Measurements from ENCODE around the gene ARHGAP22. TPM values are rescaled to one million over a fixed set of nuclear protein-coding genes. Genes with fewer than 3 reads are reported as not detected.
A peak's percentile ranks its signal among the peaks of the same experiment; 100 is the strongest.

Gene ARHGAP22
- total RNA-seq, 1 donor from 2014 or later, result 11.7 TPM

- intact Hi-C loops (cut with DNase I), result no loop called here
- DNase-seq (ENCODE audit: low spot score) (no peak), ATAC-seq (no peak)
Measured at GRCh38 chr10:48478469-48478868, 126.4 kb downstream of the ARHGAP22 start.

DNA sequence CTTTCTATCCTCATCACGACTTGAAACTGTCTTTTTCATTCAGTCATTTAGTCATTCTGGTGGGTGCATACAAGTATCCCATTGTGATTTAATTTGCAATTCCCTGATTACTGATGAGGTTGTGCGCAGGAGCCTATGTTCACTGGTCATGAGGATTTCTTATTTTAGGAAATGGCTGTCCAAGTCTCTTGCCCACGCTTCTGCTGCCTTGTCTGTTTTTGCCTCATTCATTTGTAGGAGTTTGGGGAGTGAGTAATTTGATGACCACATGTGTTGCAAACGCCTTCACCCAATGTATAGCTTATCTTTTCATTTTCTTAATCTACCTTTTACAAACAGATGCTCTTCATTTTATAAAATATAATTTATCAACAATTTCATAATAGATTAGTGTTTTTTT lies 127.3 kb downstream of the ARHGAP22 start:
- intact Hi-C loops (cut with DNase I), result no loop called here
- ATAC-seq, result no peak

GRCh38 chr10:48477141-48477540 lies 127.7 kb downstream of the ARHGAP22 start:
- ATAC-seq, result no peak
- intact Hi-C loops (cut with DNase I), result no loop called here
- DNase-seq (ENCODE audit: low spot score), result no peak

More for the DNA sequence above, 127.3 kb downstream of the ARHGAP22 start:
- no peak for DNase-seq (ENCODE audit: low spot score)

DNA sequence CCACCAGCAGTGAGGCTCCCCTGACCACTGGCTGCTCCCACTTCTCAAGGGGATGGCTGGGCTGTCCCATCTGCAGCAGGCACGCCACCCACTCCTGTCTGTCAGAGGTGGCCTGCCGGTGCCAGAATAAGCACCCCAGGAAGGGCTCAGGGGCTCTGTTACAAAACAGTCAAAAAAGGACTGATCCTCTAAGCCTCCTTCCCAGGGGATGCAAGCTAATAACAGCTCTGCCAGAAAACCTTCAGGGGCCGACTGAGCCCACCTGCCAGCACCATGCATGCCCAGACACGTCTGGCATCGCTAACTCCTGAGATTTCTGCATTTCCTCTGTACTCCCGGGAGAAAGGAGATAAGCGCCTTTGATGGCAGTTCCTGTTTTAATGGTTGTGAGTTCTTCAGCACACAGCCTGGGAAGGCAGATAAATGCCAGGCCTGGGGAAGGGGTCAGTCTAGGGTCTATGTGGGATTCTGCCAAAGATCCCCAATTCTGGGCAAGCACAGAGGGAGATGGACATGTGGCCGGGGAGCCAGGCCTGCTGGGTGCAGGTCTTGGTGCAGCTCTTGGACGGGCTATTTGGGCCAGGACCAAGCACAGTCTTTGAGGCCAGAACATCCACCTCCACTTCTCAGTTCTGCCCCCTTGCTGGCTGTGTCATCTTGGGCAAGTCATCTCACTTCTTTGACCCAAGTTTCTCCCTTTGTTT lies 128.4 kb downstream of the ARHGAP22 start:
- ATAC-seq (no peak), DNase-seq (ENCODE audit: low spot score) (no peak)
- intact Hi-C loops (cut with DNase I), result no loop called here

GRCh38 chr10:48475943-48476278 lies 129.0 kb downstream of the ARHGAP22 start:
- intact Hi-C loops (cut with DNase I), result no loop called here
- DNase-seq (ENCODE audit: low spot score) (no peak), ATAC-seq (no peak)

- ATAC-seq, result no peak
- DNase-seq (ENCODE audit: low spot score), result no peak
- intact Hi-C loops (cut with DNase I), result no loop called here
Measured at GRCh38 chr10:48474765-48475365, 130.0 kb downstream of the ARHGAP22 start.

- no peak for ATAC-seq
- no peak for DNase-seq (ENCODE audit: low spot score)
- intact Hi-C loops (cut with DNase I), result no loop called here
Measured at GRCh38 chr10:48473704-48474103, 131.2 kb downstream of the ARHGAP22 start.

GRCh38 chr10:48472501-48473069 lies 132.3 kb downstream of the ARHGAP22 start:
- ATAC-seq, result no peak

DNA sequence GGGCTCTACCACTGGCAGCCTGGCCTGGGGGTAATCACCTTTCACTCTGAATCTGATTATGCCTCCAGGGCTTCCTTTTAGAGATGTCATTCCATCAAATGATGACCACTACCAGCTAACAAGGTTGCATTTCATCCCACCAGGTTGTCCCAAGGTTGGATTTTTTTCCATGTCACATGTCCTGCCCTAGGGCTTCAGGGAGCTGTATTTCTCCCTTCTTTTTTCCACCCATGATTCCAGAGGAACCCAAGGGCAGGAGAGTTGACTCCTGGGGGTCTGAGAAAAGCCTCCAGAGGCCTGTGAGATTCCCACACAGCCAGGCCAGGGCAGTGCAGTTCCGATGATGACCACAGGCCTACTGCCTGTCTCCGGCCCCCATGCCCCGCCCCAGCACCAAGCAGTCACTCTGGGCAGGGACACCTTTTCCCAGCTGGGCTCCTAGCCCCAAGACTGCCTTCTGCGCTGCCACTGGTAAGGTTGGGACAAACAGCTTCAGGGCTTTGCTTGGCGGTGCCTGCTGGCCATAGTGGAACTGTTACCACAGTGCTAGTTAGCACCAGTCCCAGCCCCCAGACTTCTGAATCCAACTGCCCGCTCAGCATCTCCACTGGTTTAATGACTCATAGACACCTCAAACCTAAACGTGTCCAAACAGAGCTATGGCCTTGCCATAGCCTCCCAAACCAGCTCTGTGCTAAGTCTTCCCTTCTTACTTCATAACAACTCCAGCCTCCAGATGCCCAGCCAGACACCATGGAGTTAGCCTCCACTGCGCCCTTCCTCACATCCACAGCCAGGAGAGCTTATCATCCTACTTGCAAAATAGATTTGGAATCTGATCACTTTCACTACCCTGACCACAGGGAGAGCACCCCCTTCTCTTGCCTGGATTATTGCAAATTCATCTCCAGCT lies 133.7 kb downstream of the ARHGAP22 start:
- ATAC-seq (no peak), DNase-seq (ENCODE audit: low spot score) (no peak)
- intact Hi-C loops (cut with DNase I), result no loop called here

More at GRCh38 chr10:48472501-48473069, 132.3 kb downstream of the ARHGAP22 start:
- DNase-seq (ENCODE audit: low spot score), result no peak
- intact Hi-C loops (cut with DNase I), result no loop called here

- intact Hi-C loops (cut with DNase I), result no loop called here
- ATAC-seq, result no peak
- DNase-seq (ENCODE audit: low spot score), result no peak
Measured at GRCh38 chr10:48470115-48470892, 134.6 kb downstream of the ARHGAP22 start.

- ATAC-seq (no peak), DNase-seq (ENCODE audit: low spot score) (no peak)
- intact Hi-C loops (cut with DNase I), result no loop called here
Measured at GRCh38 chr10:48469516-48470020, 135.3 kb downstream of the ARHGAP22 start.

- intact Hi-C loops (cut with DNase I), result no loop called here
- no peak for DNase-seq (ENCODE audit: low spot score)
- ATAC-seq, result no peak
Measured at GRCh38 chr10:48468866-48469511, 135.9 kb downstream of the ARHGAP22 start.

DNA sequence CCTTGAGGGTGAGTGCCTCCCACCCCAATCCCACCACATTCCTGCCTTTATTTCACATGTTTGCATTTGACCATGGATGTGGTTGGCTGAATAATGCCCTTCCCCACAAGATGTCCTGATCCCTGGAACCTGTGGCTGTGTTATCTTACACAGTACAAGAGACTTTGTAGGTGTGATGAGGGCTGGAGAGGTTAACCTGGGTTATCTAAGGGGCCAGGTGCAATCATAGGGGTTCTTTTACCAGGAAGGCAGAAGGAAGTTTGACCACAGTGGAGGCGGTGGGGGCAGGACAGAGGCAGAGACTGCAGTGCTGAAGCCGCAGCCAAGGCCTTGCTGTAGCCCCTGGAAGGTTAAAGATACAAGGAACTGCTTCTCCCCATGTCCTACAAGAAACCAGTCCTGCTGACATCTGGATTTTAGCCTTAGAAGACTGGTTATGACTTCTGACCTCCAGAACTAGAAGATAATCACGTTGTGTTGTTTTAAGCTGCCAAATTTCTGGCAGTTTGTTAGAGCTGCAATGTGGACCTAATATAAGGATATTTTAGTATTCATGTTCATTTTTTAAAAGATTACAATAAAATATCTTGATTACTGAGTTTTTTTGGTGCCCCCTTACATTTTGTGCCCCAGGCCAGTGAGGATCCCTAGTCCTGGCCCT lies 136.6 kb downstream of the ARHGAP22 start:
- ATAC-seq (no peak), DNase-seq (ENCODE audit: low spot score) (no peak)
- intact Hi-C loops (cut with DNase I), result no loop called here

GRCh38 chr10:48467669-48468068 lies 137.2 kb downstream of the ARHGAP22 start:
- ATAC-seq, result no peak
- no peak for DNase-seq (ENCODE audit: low spot score)
- intact Hi-C loops (cut with DNase I), result no loop called here

- intact Hi-C loops (cut with DNase I), result no loop called here
- DNase-seq (ENCODE audit: low spot score) (no peak), ATAC-seq (no peak)
Measured at GRCh38 chr10:48466611-48467240, 138.1 kb downstream of the ARHGAP22 start.

- intact Hi-C loops (cut with DNase I), result no loop called here
- DNase-seq (ENCODE audit: low spot score) (peak; percentile 50), ATAC-seq (no peak)
Measured at GRCh38 chr10:48465860-48466521, 138.9 kb downstream of the ARHGAP22 start.

Data from sciatic nerve (tissue), 2 donors.